Measurements from ENCODE around the gene ZSWIM9. TPM values are rescaled to one million over a fixed set of nuclear protein-coding genes. Genes with fewer than 3 reads are reported as not detected.
"Not testable (repeated sequence)": the region's sequence is repeated elsewhere in the genome, so short reads cannot be mapped to it uniquely, and the experiment has no call there.

The ZSWIM9 gene
- polyA plus RNA-seq, 1 donor = 6.8 TPM

GRCh38 chr19:48218997-48219396 is 48.5 kb downstream of the ZSWIM9 start:
- no peak for DNase-seq

DNA sequence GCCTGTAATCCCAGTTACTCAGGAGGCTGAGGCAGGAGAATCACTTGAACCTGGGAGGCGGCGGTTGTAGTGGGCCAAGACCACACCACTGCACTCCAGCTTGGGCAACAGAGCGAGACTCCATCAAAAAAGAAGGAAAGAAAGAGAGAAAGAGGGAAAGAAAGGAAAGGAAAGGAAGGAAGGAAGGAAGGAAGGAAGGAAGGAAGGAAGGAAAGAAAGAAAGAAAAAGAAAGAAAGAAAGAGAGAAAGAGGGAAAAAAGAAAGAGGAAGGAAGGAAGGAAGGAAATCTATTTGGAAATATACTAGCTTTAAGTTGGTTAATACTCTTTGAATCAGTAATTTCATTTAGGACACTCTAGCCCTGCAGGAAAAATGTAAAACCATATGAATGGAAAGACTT is 50.3 kb downstream of the ZSWIM9 start:
- DNase-seq = not testable (repeated sequence)

DNA sequence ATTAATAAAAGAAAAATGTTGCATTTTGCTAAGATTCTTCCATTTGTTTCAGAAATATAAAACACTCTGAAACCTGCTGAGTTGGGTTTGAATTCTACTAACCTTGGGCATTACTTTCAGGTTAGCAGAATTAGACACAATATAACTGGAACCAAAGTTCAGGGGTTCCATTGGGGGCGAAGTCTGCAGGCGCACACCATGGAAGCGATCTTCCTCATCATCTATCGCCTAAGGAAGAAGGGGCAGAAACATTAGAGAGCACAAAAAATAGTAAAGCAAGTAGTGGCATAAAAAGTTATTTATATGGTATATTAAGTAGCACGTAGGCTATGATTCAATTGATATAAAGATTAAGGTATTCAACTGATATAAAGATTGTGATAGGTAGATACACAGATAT is 51.1 kb downstream of the ZSWIM9 start:
- DNase-seq = no peak

DNA sequence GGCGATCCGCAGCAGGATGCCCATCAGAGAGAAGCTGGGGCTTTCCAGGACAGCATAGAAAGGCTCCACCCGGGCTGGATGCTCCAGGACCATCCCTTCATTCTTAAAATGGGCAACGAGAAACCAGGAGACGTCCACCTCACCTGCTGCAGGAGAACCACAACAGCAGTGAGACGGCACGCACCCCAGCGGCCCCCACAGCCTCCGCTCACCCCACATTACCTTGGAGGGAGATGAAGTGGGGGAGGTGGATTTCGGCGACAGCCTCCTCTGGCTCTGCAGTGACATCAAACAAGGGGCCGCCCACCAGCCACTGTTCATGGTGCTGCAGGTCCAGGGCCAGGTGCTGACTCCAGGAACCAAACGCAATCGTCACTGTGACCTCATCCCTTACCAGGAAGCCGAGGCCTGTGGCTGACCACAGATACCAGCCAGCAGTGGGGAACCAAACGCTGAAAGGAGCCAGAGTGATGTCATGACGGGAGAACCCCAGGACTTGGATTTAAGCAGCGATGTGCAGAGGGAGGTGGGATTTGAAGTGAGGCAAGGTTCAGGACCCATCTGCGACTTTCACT is 60.2 kb downstream of the ZSWIM9 start:
- DNase-seq = no peak

DNA sequence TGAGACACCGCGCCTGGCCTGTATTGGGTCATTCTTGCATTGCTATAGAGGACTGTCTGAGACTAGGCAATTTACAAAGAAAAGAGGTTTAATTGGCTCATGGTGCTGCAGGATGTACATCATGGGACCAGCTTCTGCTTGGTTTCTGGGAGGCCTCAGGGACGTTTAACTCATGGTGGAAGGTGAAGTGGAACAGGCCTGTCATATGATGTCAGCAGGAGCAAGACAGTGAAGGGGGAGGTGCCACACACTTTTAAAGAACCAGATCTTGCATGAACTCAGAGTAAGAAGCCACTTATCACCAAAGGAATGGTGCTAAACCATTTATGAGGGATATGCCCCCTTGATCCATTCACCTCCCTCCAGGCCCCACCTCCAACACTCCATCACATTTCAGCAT is 66.6 kb downstream of the ZSWIM9 start:
- no peak for DNase-seq

DNA sequence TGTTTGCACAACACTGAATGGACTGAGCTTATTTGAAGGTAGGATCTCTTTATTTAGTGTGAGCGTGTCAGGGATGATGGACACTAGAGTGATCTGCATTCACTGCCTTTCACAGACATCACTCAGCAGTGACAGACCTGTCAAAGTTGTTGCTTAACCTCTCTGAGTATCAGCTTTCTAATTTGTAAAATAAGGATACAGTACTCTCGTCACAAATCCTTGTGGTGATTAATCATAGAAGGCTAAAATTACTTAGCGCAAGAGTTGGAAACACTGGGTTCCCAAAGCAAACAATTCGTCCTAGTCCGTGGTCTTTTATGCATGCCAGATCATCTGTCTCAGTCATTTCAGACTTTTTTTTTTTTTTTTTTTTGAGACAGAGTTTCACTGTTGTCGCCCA is 68.6 kb downstream of the ZSWIM9 start:
- no peak for DNase-seq

DNA sequence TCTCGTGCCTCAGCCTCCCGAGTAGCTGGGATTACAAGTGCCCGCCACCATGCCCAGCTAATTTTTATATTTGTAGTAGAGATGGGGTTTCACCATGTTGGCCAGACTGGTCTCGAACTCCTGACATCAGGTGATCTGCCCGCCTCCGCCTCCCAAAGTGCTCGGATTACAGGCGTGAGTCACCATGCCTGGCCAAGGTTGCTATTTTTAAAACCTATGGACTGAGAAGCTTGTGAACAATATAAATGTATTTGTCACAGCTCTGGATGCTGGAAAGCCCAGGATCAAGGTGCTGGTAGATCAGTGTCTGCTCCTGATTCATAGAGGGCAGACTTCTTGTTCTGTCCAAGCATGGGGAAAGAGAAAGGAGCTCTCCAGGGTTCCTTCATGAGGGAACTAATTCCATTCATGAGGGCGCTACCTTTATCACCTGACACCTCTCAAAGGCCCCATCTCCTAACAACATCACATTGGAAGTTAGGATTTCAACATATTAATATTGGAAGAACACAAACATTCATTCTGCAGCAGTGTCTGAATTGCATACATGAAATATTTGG is 69.2 kb downstream of the ZSWIM9 start:
- DNase-seq = no peak

DNA sequence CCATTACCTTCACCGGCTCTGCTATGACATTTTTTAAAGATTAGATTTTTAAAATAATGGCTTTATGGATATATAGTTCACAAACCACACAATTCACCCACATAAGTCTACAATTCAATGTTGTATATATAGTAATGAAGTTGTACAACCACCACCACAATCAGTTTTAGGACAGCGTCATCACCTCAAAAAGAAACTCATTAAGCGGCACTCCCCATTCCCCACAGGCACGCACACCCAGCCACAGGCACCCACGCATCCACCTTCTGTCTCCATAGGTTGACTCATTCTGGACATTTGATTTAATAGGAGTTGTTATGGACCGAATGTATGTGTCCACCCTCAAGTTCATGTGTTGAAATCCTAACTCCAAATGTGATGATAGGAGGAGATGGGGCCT is 71.3 kb downstream of the ZSWIM9 start:
- not testable (repeated sequence) for DNase-seq

GRCh38 chr19:48244281-48244680 is 73.8 kb downstream of the ZSWIM9 start:
- DNase-seq = no peak

- no peak for DNase-seq
These were observed 75.6 kb downstream of the ZSWIM9 start for GRCh38 chr19:48246101-48246500.

DNA sequence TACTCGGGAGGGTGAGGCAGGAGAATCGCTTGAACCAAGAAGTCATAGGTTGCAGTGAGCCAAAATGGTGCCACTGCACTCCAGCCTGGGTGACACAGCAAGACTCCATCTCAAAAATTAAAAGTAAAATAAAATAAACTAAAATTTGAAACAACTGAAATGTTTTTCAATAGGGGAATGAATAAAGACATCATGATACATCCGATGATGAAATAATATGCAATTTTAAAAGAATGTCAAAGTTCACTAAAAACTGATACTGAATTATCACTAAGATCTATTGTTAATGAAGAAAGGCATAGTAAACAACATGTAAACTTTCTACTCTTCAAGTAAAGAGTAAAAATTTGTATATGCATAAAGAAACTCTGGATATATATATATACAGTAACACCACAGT is 76.7 kb downstream of the ZSWIM9 start:
- no peak for DNase-seq

Other genes starting within 250 kb of the ZSWIM9 start
- gene BSPH1, start 178.5 kb upstream of the ZSWIM9 start, polyA plus RNA-seq (ENCODE audit: insufficient read length) = not detected
- not detected for gene ELSPBP1, start 176.0 kb upstream of the ZSWIM9 start, polyA plus RNA-seq (ENCODE audit: insufficient read length)
- not detected for gene CABP5, start 126.6 kb upstream of the ZSWIM9 start, polyA plus RNA-seq (ENCODE audit: insufficient read length)
- gene PLA2G4C, start 59.9 kb upstream of the ZSWIM9 start, polyA plus RNA-seq (ENCODE audit: insufficient read length) = 58.0 TPM
- gene LIG1, start 336 bp upstream of the ZSWIM9 start, polyA plus RNA-seq (ENCODE audit: insufficient read length) = 29.2 TPM
- 42.8 TPM for gene CARD8, start 85.2 kb downstream of the ZSWIM9 start, polyA plus RNA-seq (ENCODE audit: insufficient read length)
- 2.4 TPM for gene ZNF114, start 99.4 kb downstream of the ZSWIM9 start, polyA plus RNA-seq (ENCODE audit: insufficient read length)
- 149 TPM for gene EMP3, start 154.9 kb downstream of the ZSWIM9 start, polyA plus RNA-seq (ENCODE audit: insufficient read length)
- 20.6 TPM for gene TMEM143, start 193.3 kb downstream of the ZSWIM9 start, polyA plus RNA-seq (ENCODE audit: insufficient read length)
- not detected for gene SYNGR4, start 193.7 kb downstream of the ZSWIM9 start, polyA plus RNA-seq (ENCODE audit: insufficient read length)
- gene KDELR1, start 220.9 kb downstream of the ZSWIM9 start, polyA plus RNA-seq (ENCODE audit: insufficient read length) = 125 TPM
- gene GRIN2D, start 223.0 kb downstream of the ZSWIM9 start, polyA plus RNA-seq (ENCODE audit: insufficient read length) = 2.5 TPM